ENCODE results near the gene LAMP5. TPM values are rescaled to one million over a fixed set of nuclear protein-coding genes. Genes with fewer than 3 reads are reported as not detected.

Gene LAMP5
- total and polyA plus RNA-seq, 2 experiments from 2014 or later: 0.21 to 0.29 TPM

GRCh38 chr20:9509246-9509645 is 5.1 kb upstream of the LAMP5 start:
- Histone ChIP-seq H3K4me3 (peak overlapping the region; percentile 52), H4K20me1 (replicated peaks; ENCODE audit: insufficient read depth) (0 out of 2 replicates have a peak, but pooled peaks cover 3% of the 10 kb centered on the region), H3K4me2 (peak overlapping the region; percentile 86), H3K4me1 (ENCODE audit: insufficient read depth) (peaks cover 56% of the 10 kb centered on the region), H3F3A (replicated peaks; ENCODE audit: low read depth) (no peaks in the 10 kb centered on the region; the same call in 1 of the 2 replicates), H3K36me3 (ENCODE audit: insufficient read depth) (no peaks in the 10 kb centered on the region), H3K27ac (ENCODE audit: low read depth) (no peak overlapping the region), H3K79me2 (replicated peaks; ENCODE audit: insufficient read depth) (no peaks in the 10 kb centered on the region), H2AFZ (peak overlapping the region; percentile 94; the same call in 1 of the 2 replicates), H3K9me2 (ENCODE audit: insufficient read depth) (no peaks in the 10 kb centered on the region), H3K27me3 (ENCODE audit: insufficient read depth) (peaks cover 100% of the 10 kb centered on the region)
- Mint-ChIP-seq H3K4me3 (peak overlapping the region; percentile 53; the same call in 1 of the 3 replicates), H3K27me3 (ENCODE audit: insufficient read depth, low read depth, poor library complexity) (peaks cover 51% of the 10 kb centered on the region), H3K9me3 (no peaks in the 10 kb centered on the region), H3K4me1 (peaks cover 16% of the 10 kb centered on the region), H3K36me3 (ENCODE audit: low read depth) (no peaks in the 10 kb centered on the region), H3K27ac (no peak overlapping the region)
- no peak for ATAC-seq
- no peak for TF ChIP-seq ZNF462 (CRISPR knock-in tag; IDR thresholded peaks at IDR 0.05)
- TF ChIP-seq POLR2AphosphoS5 (IDR thresholded peaks at IDR 0.05; ENCODE audit: low read depth): no peak
- TF ChIP-seq NANOG (IDR thresholded peaks at IDR 0.05; ENCODE audit: borderline replicate concordance): no peak
- TF ChIP-seq ETS1 (IDR thresholded peaks at IDR 0.05): no peak
- no peak for TF ChIP-seq REST (IDR thresholded peaks at IDR 0.05; ENCODE audit: unreplicated experiment)
- no peak for TF ChIP-seq CTCF (conservative IDR thresholded peaks at IDR 0.05; ENCODE audit: low read depth in 2 of 2)
- no peak for TF ChIP-seq EZH2 (IDR thresholded peaks at IDR 0.05; ENCODE audit: low read depth, unreplicated experiment)
- no peak for TF ChIP-seq EZH2phosphoT487 (IDR thresholded peaks at IDR 0.05; ENCODE audit: unreplicated experiment)
- no peak for TF ChIP-seq ZNF331 (CRISPR knock-in tag; IDR thresholded peaks at IDR 0.05; ENCODE audit: low read depth)
- no peak for DNase-seq (ENCODE audit: low spot score)

All from GM23338 (cell line).